Measurements from ENCODE around the gene NOP53.

NOP53 gene

GRCh38 chr19:47792616-47793015 is 47.3 kb downstream of the NOP53 start:
- WGBS: no CpG with 5 or more reads among the region's 1 CpG

DNA sequence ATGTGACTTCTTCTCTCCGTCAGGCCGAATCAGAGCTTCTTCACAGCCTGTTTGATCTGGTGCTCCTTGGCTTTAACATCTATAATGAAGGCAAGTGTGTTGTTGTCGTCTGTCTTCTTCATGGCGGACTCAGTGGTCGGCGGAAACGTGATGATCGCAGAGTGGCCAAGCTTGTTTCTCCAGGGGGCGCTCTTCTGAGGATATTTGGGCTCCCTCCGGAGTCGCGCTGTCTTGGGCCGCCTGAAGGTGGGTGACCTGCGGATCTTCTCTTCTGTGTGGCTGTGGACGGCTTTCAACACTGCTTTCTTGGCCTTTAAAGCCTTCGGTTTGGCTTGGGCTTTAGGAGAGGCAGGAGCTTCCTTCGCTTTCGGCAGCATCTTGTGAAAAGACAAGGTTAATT is 49.2 kb downstream of the NOP53 start:
- Histone ChIP-seq H3K14ac (ENCODE audit: low read length in 2 of 2) (no peak overlapping the region), H2BK5ac (ENCODE audit: low read depth, low read length, poor library complexity, severe bottlenecking) (no peak overlapping the region), H2BK12ac (ENCODE audit: low read length in 2 of 2) (no peak overlapping the region), H2BK120ac (ENCODE audit: low read depth, low read length) (no peak overlapping the region), H3K9ac (ENCODE audit: low read length) (no peak overlapping the region), H4K8ac (ENCODE audit: low read length) (no peak overlapping the region), H2BK15ac (ENCODE audit: low read depth, poor library complexity, severe bottlenecking) (no peak overlapping the region), H3K27me3 (ENCODE audit: control insufficient read depth in 1 of 2, insufficient read depth in 1 of 2, low read length in 2 of 2) (peaks cover 14 to 15% of the 10 kb centered on the region in 2 experiments), H3K4me2 (ENCODE audit: low read length, poor library complexity, severe bottlenecking) (no peak overlapping the region), H4K91ac (ENCODE audit: low read length) (no peak overlapping the region), H2AK5ac (ENCODE audit: low read length, severe bottlenecking) (no peak overlapping the region), H3K36me3 (ENCODE audit: control insufficient read depth in 1 of 2, insufficient read depth in 2 of 2, low read depth in 1 of 2, low read length in 2 of 2) (no peaks in the 10 kb centered on the region), H3K27ac (ENCODE audit: low read length, poor library complexity, severe bottlenecking) (no peak overlapping the region), H3K9me3 (ENCODE audit: control insufficient read depth, low read length) (no peaks in the 10 kb centered on the region), H2AFZ (ENCODE audit: low read depth, low read length) (no peak overlapping the region), H3K4me1 (ENCODE audit: control insufficient read depth, insufficient read depth, low read depth, low read length) (peaks cover 3% of the 10 kb centered on the region), H3K23ac (ENCODE audit: low read length in 2 of 2) (no peak overlapping the region), H3K4ac (ENCODE audit: low read depth in 1 of 2, low read length in 2 of 2) (no peak overlapping the region), H3K4me3 (ENCODE audit: insufficient read depth in 1 of 2, low read depth in 1 of 2, low read length in 2 of 2) (no peak overlapping the region), H3K18ac (ENCODE audit: low read depth in 1 of 2, low read length in 2 of 2) (no peak overlapping the region), H3K79me1 (replicated peaks; ENCODE audit: low read length, poor library complexity, severe bottlenecking) (no peaks in the 10 kb centered on the region)
- WGBS: 81% methylated on average over 18 of the region's 18 CpGs
- DNase-seq: no peak

More at GRCh38 chr19:47792616-47793015, 47.3 kb downstream of the NOP53 start:
- H3K9ac ChIP-seq (ENCODE audit: low read length): no peak overlapping the region
- no peaks in the 10 kb centered on the region for H3K9me3 ChIP-seq (ENCODE audit: control insufficient read depth, low read length)
- peaks cover 6% of the 10 kb centered on the region for H3K4me1 ChIP-seq (ENCODE audit: control insufficient read depth, insufficient read depth, low read depth, low read length)
- H2BK5ac ChIP-seq (ENCODE audit: low read depth, low read length, poor library complexity, severe bottlenecking): no peak overlapping the region
- H3K4me3 ChIP-seq (ENCODE audit: insufficient read depth in 1 of 2, low read depth in 1 of 2, low read length in 2 of 2): no peak overlapping the region
- no peak overlapping the region for H3K4ac ChIP-seq (ENCODE audit: low read depth in 1 of 2, low read length in 2 of 2)
- no peak overlapping the region for H4K91ac ChIP-seq (ENCODE audit: low read length)
- H4K8ac ChIP-seq (ENCODE audit: low read length): no peak overlapping the region
- no peaks in the 10 kb centered on the region for H3K27me3 ChIP-seq (ENCODE audit: control insufficient read depth in 1 of 2, insufficient read depth in 1 of 2, low read length in 2 of 2)
- DNase-seq: no peak
- no peak overlapping the region for H2AFZ ChIP-seq (ENCODE audit: low read depth, low read length)
- no peak overlapping the region for H2BK15ac ChIP-seq (ENCODE audit: low read depth, poor library complexity, severe bottlenecking)
- no peaks in the 10 kb centered on the region for H3K79me1 ChIP-seq (replicated peaks; ENCODE audit: low read length, poor library complexity, severe bottlenecking)
- no peak overlapping the region for H2BK120ac ChIP-seq (ENCODE audit: low read depth, low read length)
- H3K4me2 ChIP-seq (ENCODE audit: low read length, poor library complexity, severe bottlenecking): no peak overlapping the region
- no peak overlapping the region for H3K27ac ChIP-seq (ENCODE audit: low read length, poor library complexity, severe bottlenecking)
- H3K23ac ChIP-seq (ENCODE audit: low read length in 2 of 2): no peak overlapping the region
- H3K14ac ChIP-seq (ENCODE audit: low read length in 2 of 2): no peak overlapping the region
- H3K18ac ChIP-seq (ENCODE audit: low read depth in 1 of 2, low read length in 2 of 2): no peak overlapping the region
- peaks cover 0 to 7% of the 10 kb centered on the region in 2 experiments for H3K36me3 ChIP-seq (ENCODE audit: control insufficient read depth in 1 of 2, insufficient read depth in 2 of 2, low read depth in 1 of 2, low read length in 2 of 2)
- H2AK5ac ChIP-seq (ENCODE audit: low read length, severe bottlenecking): no peak overlapping the region
- H2BK12ac ChIP-seq (ENCODE audit: low read length in 2 of 2): no peak overlapping the region

DNA sequence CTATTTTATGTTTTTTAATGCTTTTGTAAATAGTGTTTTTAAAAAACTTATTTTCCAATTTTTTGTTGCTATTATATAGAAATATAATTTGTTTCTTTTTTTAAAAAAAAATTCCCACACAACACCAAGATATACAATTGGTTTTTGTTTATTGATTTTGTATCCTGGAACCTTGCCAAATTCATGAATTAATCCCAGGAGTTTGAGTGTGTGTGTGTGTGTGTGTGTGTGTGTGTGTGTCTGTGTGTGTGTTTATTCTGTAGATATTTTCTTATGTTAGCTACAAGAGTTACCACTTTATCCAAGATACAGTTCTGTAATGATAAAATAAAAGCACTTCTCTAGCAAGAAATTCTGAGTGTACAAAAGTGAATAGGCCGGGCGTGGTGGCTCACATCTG is 51.4 kb downstream of the NOP53 start:
- H4K91ac ChIP-seq (ENCODE audit: low read length): no peak overlapping the region
- H4K8ac ChIP-seq (ENCODE audit: low read length): no peak overlapping the region
- H3K9ac ChIP-seq (ENCODE audit: low read length): no peak overlapping the region
- no peaks in the 10 kb centered on the region for H3K79me1 ChIP-seq (replicated peaks; ENCODE audit: low read length, poor library complexity, severe bottlenecking)
- H3K9me3 ChIP-seq (ENCODE audit: control insufficient read depth, low read length): peaks cover 4% of the 10 kb centered on the region
- no peak overlapping the region for H3K14ac ChIP-seq (ENCODE audit: low read length in 2 of 2)
- H2AK5ac ChIP-seq (ENCODE audit: low read length, severe bottlenecking): no peak overlapping the region
- H3K23ac ChIP-seq (ENCODE audit: low read length in 2 of 2): no peak overlapping the region
- H3K27me3 ChIP-seq (ENCODE audit: control insufficient read depth in 1 of 2, insufficient read depth in 1 of 2, low read length in 2 of 2): peaks cover 14 to 15% of the 10 kb centered on the region in 2 experiments
- H2BK120ac ChIP-seq (ENCODE audit: low read depth, low read length): no peak overlapping the region
- no peak overlapping the region for H3K18ac ChIP-seq (ENCODE audit: low read depth in 1 of 2, low read length in 2 of 2)
- no peak for DNase-seq
- no peak overlapping the region for H3K4me2 ChIP-seq (ENCODE audit: low read length, poor library complexity, severe bottlenecking)
- H2BK5ac ChIP-seq (ENCODE audit: low read depth, low read length, poor library complexity, severe bottlenecking): no peak overlapping the region
- no peak overlapping the region for H2BK15ac ChIP-seq (ENCODE audit: low read depth, poor library complexity, severe bottlenecking)
- H3K4ac ChIP-seq (ENCODE audit: low read depth in 1 of 2, low read length in 2 of 2): no peak overlapping the region
- no peak overlapping the region for H2BK12ac ChIP-seq (ENCODE audit: low read length in 2 of 2)
- no peaks in the 10 kb centered on the region for H3K4me1 ChIP-seq (ENCODE audit: control insufficient read depth, insufficient read depth, low read depth, low read length)
- no peak overlapping the region for H2AFZ ChIP-seq (ENCODE audit: low read depth, low read length)
- no peak overlapping the region for H3K4me3 ChIP-seq (ENCODE audit: insufficient read depth in 1 of 2, low read depth in 1 of 2, low read length in 2 of 2)
- WGBS: 100% methylated on average over 2 of the region's 2 CpGs
- H3K36me3 ChIP-seq (ENCODE audit: control insufficient read depth in 1 of 2, insufficient read depth in 2 of 2, low read depth in 1 of 2, low read length in 2 of 2): no peaks in the 10 kb centered on the region
- H3K27ac ChIP-seq (ENCODE audit: low read length, poor library complexity, severe bottlenecking): no peak overlapping the region

DNA sequence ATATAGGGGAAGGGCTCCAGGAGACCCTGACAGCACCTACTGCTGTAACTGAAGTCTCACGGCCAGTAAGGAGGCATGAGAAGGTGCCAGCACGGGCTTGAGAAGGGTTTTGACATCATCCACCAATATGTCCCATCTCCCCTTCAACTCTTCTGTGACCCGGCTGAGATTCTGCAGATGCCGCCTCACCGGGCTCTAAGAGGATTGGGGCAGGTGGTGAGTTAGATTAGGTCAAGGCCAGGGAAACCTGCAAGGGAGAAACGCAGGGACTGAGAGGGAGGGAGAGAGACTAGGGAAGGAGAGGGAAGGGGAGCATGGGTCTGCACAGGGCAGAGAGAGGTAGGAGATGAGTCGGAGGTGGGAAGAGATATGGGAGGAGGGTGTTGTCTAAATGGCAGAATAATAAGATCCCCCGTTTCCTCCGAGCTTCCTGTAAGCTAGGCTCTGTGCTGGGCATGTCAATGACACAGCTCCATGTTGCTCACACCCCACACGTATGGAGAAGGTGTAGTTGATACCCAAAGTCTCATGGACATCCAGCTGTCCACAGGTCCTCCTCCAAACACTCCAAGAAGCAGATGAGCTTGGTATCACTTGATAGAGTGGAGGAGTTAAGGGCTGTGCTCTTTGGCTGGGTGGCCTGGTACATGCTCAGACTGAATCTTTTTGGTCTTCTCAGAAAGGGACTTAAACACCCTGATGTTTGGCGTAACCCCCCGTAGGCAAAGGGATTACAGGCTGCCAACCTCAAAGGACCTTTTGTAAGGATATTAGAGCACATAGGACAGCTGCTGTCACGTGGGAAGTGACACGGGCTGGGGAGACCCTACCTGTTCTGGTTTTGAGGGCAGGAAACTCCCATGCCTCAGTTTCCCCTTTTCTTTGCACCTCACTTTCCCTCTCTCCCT is 52.9 kb downstream of the NOP53 start:
- 73% methylated on average over 13 of the region's 14 CpGs for whole genome bisulfite sequencing

More for the DNA sequence above, 52.9 kb downstream of the NOP53 start:
- Histone ChIP-seq H3K4me3 (ENCODE audit: insufficient read depth in 1 of 2, low read depth in 1 of 2, low read length in 2 of 2) (no peak overlapping the region), H2BK15ac (ENCODE audit: low read depth, poor library complexity, severe bottlenecking) (no peak overlapping the region), H3K27me3 (ENCODE audit: control insufficient read depth in 1 of 2, insufficient read depth in 1 of 2, low read length in 2 of 2) (peaks cover 14 to 15% of the 10 kb centered on the region in 2 experiments), H4K91ac (ENCODE audit: low read length) (no peak overlapping the region), H3K18ac (ENCODE audit: low read depth in 1 of 2, low read length in 2 of 2) (no peak overlapping the region), H4K8ac (ENCODE audit: low read length) (no peak overlapping the region), H3K9me3 (ENCODE audit: control insufficient read depth, low read length) (peaks cover 4% of the 10 kb centered on the region), H2AFZ (ENCODE audit: low read depth, low read length) (no peak overlapping the region), H2BK120ac (ENCODE audit: low read depth, low read length) (no peak overlapping the region), H3K79me1 (replicated peaks; ENCODE audit: low read length, poor library complexity, severe bottlenecking) (no peaks in the 10 kb centered on the region), H3K36me3 (ENCODE audit: control insufficient read depth in 1 of 2, insufficient read depth in 2 of 2, low read depth in 1 of 2, low read length in 2 of 2) (no peaks in the 10 kb centered on the region), H3K14ac (ENCODE audit: low read length in 2 of 2) (no peak overlapping the region), H3K4me2 (ENCODE audit: low read length, poor library complexity, severe bottlenecking) (no peak overlapping the region), H3K9ac (ENCODE audit: low read length) (no peak overlapping the region), H2BK12ac (ENCODE audit: low read length in 2 of 2) (no peak overlapping the region), H2AK5ac (ENCODE audit: low read length, severe bottlenecking) (no peak overlapping the region), H3K23ac (ENCODE audit: low read length in 2 of 2) (no peak overlapping the region), H3K27ac (ENCODE audit: low read length, poor library complexity, severe bottlenecking) (no peak overlapping the region), H3K4ac (ENCODE audit: low read depth in 1 of 2, low read length in 2 of 2) (no peak overlapping the region), H3K4me1 (ENCODE audit: control insufficient read depth, insufficient read depth, low read depth, low read length) (no peaks in the 10 kb centered on the region), H2BK5ac (ENCODE audit: low read depth, low read length, poor library complexity, severe bottlenecking) (no peak overlapping the region)
- no peak for DNase-seq
